BLaER1 treated with 17β-estradiol and CSF1 and Interleukin-3, amounts not matched to agents 10 nM and 100 nM (cell line): ENCODE measurements around the gene LEF1.

Source experiments
- H3K27ac ChIP-seq, 11 experiments: shearing (Covaris generic); formaldehyde crosslinking; 2 replicates each; pipeline ENCODE4 v1.8.1; 2022
- H3K27me3 ChIP-seq, 11 experiments: shearing (Covaris generic); formaldehyde crosslinking; 2 replicates each; pipeline ENCODE4 v1.8.1; 2022
- H3K36me3 ChIP-seq, 11 experiments: shearing (Covaris generic); formaldehyde crosslinking; 2 replicates each; pipeline ENCODE4 v1.8.1; 2022
- H3K4me1 ChIP-seq, 10 experiments: shearing (Covaris generic); formaldehyde crosslinking; 2 replicates each; pipeline ENCODE4 v1.8.1; 2022
- H3K4me2 ChIP-seq, 11 experiments: shearing (Covaris generic); formaldehyde crosslinking; 2 replicates each; pipeline ENCODE4 v1.8.1; 2022
- H3K4me3 ChIP-seq, 10 experiments: shearing (Covaris generic); formaldehyde crosslinking; 2 replicates each; pipeline ENCODE4 v1.8.1; 2022
- H3K9ac ChIP-seq, 11 experiments: shearing (Covaris generic); formaldehyde crosslinking; 2 replicates each; pipeline ENCODE4 v1.8.1; 2022
- H3K9me3 ChIP-seq, 11 experiments: shearing (Covaris generic); formaldehyde crosslinking; replicated peaks in 1 of 11; 2 replicates each; pipeline ENCODE4 v1.8.1; 2022
- H4K20me1 ChIP-seq, 11 experiments: shearing (Covaris generic); formaldehyde crosslinking; 2 replicates each; pipeline ENCODE4 v1.8.1; 2022
- Cebpa-rat ChIP-seq, 11 experiments: shearing (Covaris generic); IDR thresholded peaks; 2 replicates each; pipeline ENCODE4 v1.8.1; 2022

LEF1 gene

DNA sequence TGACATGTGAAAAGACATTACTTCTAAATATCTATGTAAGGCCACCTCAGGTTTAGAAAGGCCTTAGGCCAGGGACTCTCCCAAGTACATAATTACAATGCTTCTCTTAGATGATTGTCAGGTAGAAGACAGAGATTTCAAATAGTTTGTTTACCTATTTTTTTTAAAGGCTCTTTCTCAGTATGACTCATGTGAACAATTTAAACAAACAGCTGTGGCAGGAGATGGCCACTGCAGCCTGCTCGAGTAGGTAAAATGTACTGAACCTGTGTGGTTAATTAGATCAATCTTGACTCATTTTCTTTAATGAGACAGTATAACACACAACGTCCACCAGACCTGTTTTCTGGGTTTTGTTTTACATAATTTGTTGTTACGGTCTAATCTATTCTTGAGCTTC, 50.2 kb downstream of the LEF1 start:
- Histone ChIP-seq H4K20me1 (peaks cover 0 to 100% (median 34%) of the 10 kb centered on the region in 11 experiments; a peak in 15 of 22 replicates), H3K4me2 (peak overlapping the region in 3 of 11 experiments; percentile 10 to 44 (median 38); a peak in 6 of 22 replicates), H3K4me3 (no peak overlapping the region), H3K9ac (no peak overlapping the region), H3K27ac (no peak overlapping the region; a peak in 1 of 22 replicates), H3K9me3 (no peaks in the 10 kb centered on the region), H3K36me3 (peaks cover 0 to 90% (median 20%) of the 10 kb centered on the region in 11 experiments; a peak in 11 of 22 replicates), H3K4me1 (peaks cover 31 to 93% (median 55%) of the 10 kb centered on the region in 10 experiments), H3K27me3 (no peaks in the 10 kb centered on the region)
- TF ChIP-seq Cebpa-rat (IDR thresholded peaks at IDR 0.05) = no peak

DNA sequence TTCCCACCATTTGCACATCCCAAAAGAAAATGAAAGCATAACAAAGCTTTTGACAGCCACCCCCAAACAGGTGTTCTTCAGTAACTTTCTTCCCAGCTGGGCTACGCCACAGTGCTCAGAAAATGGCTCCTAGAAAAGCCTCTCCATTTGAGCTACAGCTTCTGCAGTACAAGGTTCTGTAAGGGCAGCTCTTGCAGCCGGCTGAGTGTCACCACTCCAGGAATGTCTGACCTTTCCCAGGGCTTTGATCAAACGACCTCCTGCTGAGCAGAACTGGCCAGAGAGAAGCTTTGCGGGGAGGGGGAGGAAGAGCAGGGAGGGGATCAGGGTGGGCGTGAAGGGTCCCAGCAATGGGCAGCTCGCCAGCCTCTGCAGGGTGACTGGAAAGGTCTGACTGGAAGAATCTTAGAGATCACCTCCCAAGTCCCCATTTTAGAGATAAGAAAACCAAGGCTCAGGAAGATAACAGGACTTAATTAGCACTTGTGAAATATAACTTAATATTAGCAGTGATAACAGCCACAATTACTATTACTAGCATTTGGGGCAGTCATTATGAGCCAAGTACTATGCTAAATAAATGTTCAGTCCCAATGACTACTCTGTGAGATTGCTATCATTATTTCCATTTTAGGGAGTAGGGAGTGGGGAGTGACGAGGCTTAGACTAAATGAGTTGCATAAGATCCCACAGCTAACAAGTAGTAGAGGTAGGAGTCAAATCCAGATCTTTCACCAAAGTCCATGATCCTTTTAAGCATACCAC, 51.1 kb downstream of the LEF1 start:
- Histone ChIP-seq H3K27ac (0 out of 22 replicates have a peak overlapping the region, but pooled peaks of 1 of the 11 experiments have one; percentile 14), H3K4me1 (peaks cover 39 to 99% (median 64%) of the 10 kb centered on the region in 10 experiments), H3K9me3 (no peaks in the 10 kb centered on the region), H4K20me1 (peaks cover 0 to 100% (median 43%) of the 10 kb centered on the region in 11 experiments; a peak in 16 of 22 replicates), H3K9ac (no peak overlapping the region), H3K36me3 (peaks cover 0 to 90% (median 13%) of the 10 kb centered on the region in 11 experiments; a peak in 11 of 22 replicates), H3K4me3 (no peak overlapping the region), H3K4me2 (peak overlapping the region in 9 of 11 experiments; percentile 16 to 58 (median 38); a peak in 14 of 22 replicates), H3K27me3 (no peaks in the 10 kb centered on the region)
- TF ChIP-seq Cebpa-rat (IDR thresholded peaks at IDR 0.05) = no peak

DNA sequence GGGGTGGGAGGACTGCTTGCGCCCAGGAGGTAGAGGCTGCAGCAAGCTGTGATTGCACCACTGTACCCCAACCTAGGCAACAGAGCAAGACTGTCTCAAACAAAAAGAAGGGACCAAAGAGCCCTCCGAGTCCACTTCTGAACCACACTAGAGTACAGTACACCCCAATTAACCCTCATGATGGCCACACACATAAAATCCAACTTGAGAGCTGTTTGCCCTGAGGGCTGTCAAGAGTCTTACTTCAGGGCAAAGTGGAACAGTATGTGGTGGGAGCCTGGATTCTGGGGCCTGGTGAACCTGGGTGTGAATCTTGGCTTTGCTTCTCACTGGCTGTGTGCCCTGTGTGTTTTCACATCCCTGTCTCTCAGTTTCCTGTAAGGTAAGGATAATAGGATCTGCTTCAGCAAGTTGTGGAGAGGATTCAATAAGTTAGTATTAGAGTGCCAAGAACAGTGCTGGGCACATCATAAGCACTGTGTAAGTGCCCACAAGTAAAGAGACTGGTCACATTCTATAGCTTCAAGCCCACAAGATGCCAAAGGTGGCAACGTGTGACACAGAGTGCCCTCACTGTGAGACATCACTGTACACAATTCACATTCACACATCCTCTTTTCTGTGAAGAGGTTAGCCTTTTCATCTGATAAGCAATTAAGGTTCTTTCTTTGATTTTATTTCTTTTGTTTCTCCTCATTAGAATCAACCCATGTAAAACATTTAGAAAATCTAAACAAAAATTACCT, 52.1 kb downstream of the LEF1 start:
- Histone ChIP-seq H3K9ac (peak overlapping the region in 7 of 11 experiments; percentile 1 to 43 (median 28); a peak in 9 of 22 replicates), H3K4me3 (peak overlapping the region in 1 of 10 experiments; percentile 34; a peak in 1 of 20 replicates), H3K36me3 (peaks cover 0 to 89% (median 18%) of the 10 kb centered on the region in 11 experiments; a peak in 12 of 22 replicates), H4K20me1 (peaks cover 0 to 100% (median 53%) of the 10 kb centered on the region in 11 experiments; a peak in 16 of 22 replicates), H3K27ac (peak overlapping the region in 10 of 11 experiments; percentile 40 to 74 (median 56); a peak in 17 of 22 replicates), H3K27me3 (no peaks in the 10 kb centered on the region), H3K4me1 (peaks cover 39 to 100% (median 70%) of the 10 kb centered on the region in 10 experiments), H3K9me3 (no peaks in the 10 kb centered on the region), H3K4me2 (peak overlapping the region; percentile 69 to 92 (median 83))
- no peak for TF ChIP-seq Cebpa-rat (IDR thresholded peaks at IDR 0.05)

DNA sequence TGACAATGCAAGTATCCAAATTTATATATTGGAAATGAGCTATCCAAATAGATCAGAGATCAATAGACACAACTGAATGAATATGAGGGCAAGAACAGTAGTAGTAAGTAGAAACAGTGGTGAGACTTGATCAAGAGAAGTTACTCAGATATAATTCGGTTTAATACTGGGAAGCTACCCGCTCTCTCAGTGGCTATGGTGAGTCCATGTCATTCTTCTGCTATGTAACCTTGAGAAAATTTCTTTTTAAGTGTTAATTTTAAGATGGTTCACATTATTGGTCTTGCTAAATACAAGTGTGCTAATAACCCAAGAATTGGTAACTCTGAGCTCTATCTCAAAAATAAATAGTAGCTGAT, 53.6 kb downstream of the LEF1 start:
- no peaks in the 10 kb centered on the region for H3K27me3 ChIP-seq
- H3K9ac ChIP-seq = 0 out of 22 replicates have a peak overlapping the region, but pooled peaks of 1 of the 11 experiments have one; percentile 33
- peaks cover 0 to 100% (median 61%) of the 10 kb centered on the region in 11 experiments; a peak in 17 of 22 replicates for H4K20me1 ChIP-seq
- H3K4me3 ChIP-seq = no peak overlapping the region
- H3K4me2 ChIP-seq = peak overlapping the region; percentile 69 to 92 (median 83)
- no peaks in the 10 kb centered on the region for H3K9me3 ChIP-seq
- peaks cover 45 to 100% (median 84%) of the 10 kb centered on the region in 10 experiments for H3K4me1 ChIP-seq
- TF ChIP-seq Cebpa-rat (IDR thresholded peaks at IDR 0.05) = no peak
- peaks cover 0 to 88% (median 16%) of the 10 kb centered on the region in 11 experiments; a peak in 12 of 22 replicates for H3K36me3 ChIP-seq
- peak overlapping the region in 4 of 11 experiments; percentile 4 to 60 (median 58); a peak in 1 of 22 replicates for H3K27ac ChIP-seq

DNA sequence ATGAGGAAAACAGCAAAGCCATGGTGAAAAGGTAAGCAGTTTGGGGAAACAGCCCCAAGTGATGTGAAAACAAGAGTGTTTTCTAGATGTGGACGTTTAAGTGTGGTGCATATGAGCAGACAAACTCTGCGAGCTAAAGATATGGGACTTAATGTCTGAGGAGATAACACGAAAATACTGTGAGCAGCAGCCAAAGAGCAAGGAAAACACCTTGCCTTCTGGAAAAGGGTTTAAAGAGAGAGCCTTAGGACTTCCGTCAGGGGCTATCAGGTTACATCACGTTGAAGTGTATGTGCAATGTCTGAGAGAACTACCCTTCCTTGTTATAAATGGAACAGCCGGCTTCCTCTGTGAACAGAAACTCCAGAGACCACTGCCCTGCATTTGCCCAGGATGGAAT, 54.2 kb downstream of the LEF1 start:
- TF ChIP-seq Cebpa-rat (IDR thresholded peaks at IDR 0.05) = no peak
- peaks cover 0 to 100% (median 68%) of the 10 kb centered on the region in 11 experiments; a peak in 17 of 22 replicates for H4K20me1 ChIP-seq
- H3K27ac ChIP-seq = peak overlapping the region in 2 of 11 experiments; percentile 3 to 17; a peak in 1 of 22 replicates
- no peak overlapping the region for H3K9ac ChIP-seq
- peaks cover 0 to 89% (median 22%) of the 10 kb centered on the region in 11 experiments; a peak in 12 of 22 replicates for H3K36me3 ChIP-seq
- H3K4me1 ChIP-seq = peaks cover 50 to 100% (median 87%) of the 10 kb centered on the region in 10 experiments
- no peak overlapping the region for H3K4me3 ChIP-seq
- H3K4me2 ChIP-seq = peak overlapping the region; percentile 15 to 92 (median 81); a peak in 20 of 22 replicates
- H3K27me3 ChIP-seq = no peaks in the 10 kb centered on the region
- no peaks in the 10 kb centered on the region for H3K9me3 ChIP-seq

DNA sequence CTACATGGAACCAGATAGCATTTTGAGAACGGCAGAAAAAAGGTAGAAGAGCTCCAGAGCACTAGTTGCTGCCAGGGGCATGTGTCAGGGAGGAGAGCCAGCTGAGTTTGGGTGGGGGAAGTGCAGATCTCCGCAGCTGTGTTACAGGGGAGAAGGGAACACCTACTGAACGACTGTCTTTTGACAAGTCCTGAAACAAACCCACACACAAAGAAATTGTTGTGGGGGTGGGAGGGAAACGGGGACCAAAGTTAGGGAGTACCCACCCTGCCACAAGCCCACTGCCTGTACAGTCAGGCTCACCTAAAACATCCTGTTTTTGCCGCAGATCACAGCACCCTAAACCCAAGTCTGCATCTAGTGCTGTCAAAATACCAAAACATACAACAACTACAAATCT, 55.5 kb downstream of the LEF1 start:
- Histone ChIP-seq H3K27ac (peak overlapping the region in 3 of 11 experiments; percentile 2 to 10 (median 9); a peak in 3 of 22 replicates), H3K36me3 (peaks cover 0 to 92% (median 34%) of the 10 kb centered on the region in 11 experiments; a peak in 12 of 22 replicates), H3K27me3 (no peaks in the 10 kb centered on the region), H4K20me1 (peaks cover 0 to 100% (median 75%) of the 10 kb centered on the region in 11 experiments; a peak in 17 of 22 replicates), H3K4me2 (peak overlapping the region; percentile 29 to 86 (median 50); a peak in 20 of 22 replicates), H3K4me3 (no peak overlapping the region), H3K4me1 (peaks cover 50 to 96% (median 83%) of the 10 kb centered on the region in 10 experiments), H3K9me3 (no peaks in the 10 kb centered on the region), H3K9ac (peak overlapping the region in 1 of 11 experiments; percentile 1; a peak in 1 of 22 replicates)
- TF ChIP-seq Cebpa-rat (IDR thresholded peaks at IDR 0.05) = no peak

DNA sequence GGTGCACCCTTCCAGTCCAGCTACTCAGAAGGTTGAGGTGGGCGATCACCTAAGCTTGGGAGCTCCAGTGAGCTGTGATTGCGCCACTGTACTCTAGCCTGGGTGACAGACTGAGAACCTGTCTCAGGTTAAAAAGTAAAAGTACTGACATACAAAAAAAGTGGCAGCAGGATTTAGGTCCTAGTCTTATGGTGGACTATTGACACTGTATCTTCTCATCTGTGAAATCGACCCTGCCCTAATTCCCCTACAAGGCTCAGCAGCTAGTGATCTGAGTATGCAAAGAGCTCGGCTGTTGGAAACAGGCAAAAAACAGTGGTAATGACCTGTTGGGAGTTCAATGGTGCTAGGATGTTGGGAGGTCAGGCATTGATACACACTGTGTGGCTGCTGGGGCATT, 57.0 kb downstream of the LEF1 start:
- Histone ChIP-seq H3K9me3 (no peaks in the 10 kb centered on the region), H3K9ac (no peak overlapping the region), H3K4me2 (peak overlapping the region in 7 of 11 experiments; percentile 4 to 54 (median 34); a peak in 8 of 22 replicates), H3K27me3 (no peaks in the 10 kb centered on the region), H3K36me3 (peaks cover 0 to 93% (median 47%) of the 10 kb centered on the region in 11 experiments; a peak in 12 of 22 replicates), H3K27ac (no peak overlapping the region), H4K20me1 (peaks cover 0 to 100% (median 85%) of the 10 kb centered on the region in 11 experiments; a peak in 17 of 22 replicates), H3K4me3 (no peak overlapping the region), H3K4me1 (peaks cover 47 to 82% (median 71%) of the 10 kb centered on the region in 10 experiments)
- 0 out of 22 replicates have a peak, but pooled peaks of 1 of the 11 experiments have one; percentile 16 for TF ChIP-seq Cebpa-rat (IDR thresholded peaks at IDR 0.05)

DNA sequence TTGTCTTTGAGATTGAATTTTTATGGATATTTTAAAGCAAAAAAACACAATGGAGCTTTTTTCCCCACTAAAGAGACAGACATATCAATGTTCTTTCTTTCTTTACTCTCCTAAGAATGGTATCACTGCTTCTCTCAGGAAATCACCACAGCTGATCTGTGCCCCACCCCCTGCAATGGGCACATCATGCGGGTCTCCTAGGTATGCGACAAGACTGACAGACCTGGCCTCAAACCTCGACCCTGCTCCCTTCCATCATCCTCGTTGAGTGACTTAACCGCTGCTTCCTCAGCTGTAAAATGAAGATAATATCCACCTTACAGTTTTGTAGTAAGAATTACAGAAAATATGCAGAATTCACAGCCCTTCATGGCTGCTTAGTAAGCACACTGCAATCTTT, 58.3 kb downstream of the LEF1 start:
- Histone ChIP-seq H3K9ac (no peak overlapping the region), H3K4me1 (peaks cover 33 to 69% (median 57%) of the 10 kb centered on the region in 10 experiments), H3K27me3 (no peaks in the 10 kb centered on the region), H3K9me3 (no peaks in the 10 kb centered on the region), H4K20me1 (peaks cover 0 to 100% (median 84%) of the 10 kb centered on the region in 11 experiments; a peak in 15 of 22 replicates), H3K36me3 (peaks cover 0 to 93% (median 47%) of the 10 kb centered on the region in 11 experiments; a peak in 14 of 22 replicates), H3K27ac (no peak overlapping the region), H3K4me2 (peak overlapping the region; percentile 8 to 54 (median 42); a peak in 18 of 22 replicates), H3K4me3 (no peak overlapping the region)
- TF ChIP-seq Cebpa-rat (IDR thresholded peaks at IDR 0.05) = no peak
